Fibroblast of mammary gland (primary cell): ENCODE measurements around the gene ZNF319.

Source experiments
- DNase-seq: peaks from one replicate; pipeline ENCODE4 v3.0.0-alpha.2; 2010; ENCODE audit warnings: low read depth
- H3K4me3 ChIP-seq: 2 replicates; pipeline ENCODE4 v1.5.1; 2011; ENCODE audit warnings: low read depth, mild to moderate bottlenecking, low read length, moderate library complexity; ENCODE audit not compliant: control insufficient read depth
- TF ChIP-seq, protein P1 (sequence below): conservative IDR thresholded peaks from 2 replicates; pipeline ENCODE4 v1.5.1; 2011; ENCODE audit warnings: low read depth, low read length, inconsistent platforms; ENCODE audit not compliant: control insufficient read depth, insufficient read depth

ZNF319 gene

GRCh38 chr16:57945740-57946138 is 54.7 kb downstream of the ZNF319 start:
- TF ChIP-seq, protein P1, sequence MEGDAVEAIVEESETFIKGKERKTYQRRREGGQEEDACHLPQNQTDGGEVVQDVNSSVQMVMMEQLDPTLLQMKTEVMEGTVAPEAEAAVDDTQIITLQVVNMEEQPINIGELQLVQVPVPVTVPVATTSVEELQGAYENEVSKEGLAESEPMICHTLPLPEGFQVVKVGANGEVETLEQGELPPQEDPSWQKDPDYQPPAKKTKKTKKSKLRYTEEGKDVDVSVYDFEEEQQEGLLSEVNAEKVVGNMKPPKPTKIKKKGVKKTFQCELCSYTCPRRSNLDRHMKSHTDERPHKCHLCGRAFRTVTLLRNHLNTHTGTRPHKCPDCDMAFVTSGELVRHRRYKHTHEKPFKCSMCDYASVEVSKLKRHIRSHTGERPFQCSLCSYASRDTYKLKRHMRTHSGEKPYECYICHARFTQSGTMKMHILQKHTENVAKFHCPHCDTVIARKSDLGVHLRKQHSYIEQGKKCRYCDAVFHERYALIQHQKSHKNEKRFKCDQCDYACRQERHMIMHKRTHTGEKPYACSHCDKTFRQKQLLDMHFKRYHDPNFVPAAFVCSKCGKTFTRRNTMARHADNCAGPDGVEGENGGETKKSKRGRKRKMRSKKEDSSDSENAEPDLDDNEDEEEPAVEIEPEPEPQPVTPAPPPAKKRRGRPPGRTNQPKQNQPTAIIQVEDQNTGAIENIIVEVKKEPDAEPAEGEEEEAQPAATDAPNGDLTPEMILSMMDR, result no peak
- H3K4me3 ChIP-seq, result no peak overlapping the region
- DNase-seq, result no peak

- TF ChIP-seq, protein P1, result no peak
- H3K4me3 ChIP-seq, result no peak overlapping the region
- DNase-seq, result no peak
Measured at GRCh38 chr16:57944970-57945739, 55.3 kb downstream of the ZNF319 start.
